ENCODE data around the gene PRKAB1.

DNA sequence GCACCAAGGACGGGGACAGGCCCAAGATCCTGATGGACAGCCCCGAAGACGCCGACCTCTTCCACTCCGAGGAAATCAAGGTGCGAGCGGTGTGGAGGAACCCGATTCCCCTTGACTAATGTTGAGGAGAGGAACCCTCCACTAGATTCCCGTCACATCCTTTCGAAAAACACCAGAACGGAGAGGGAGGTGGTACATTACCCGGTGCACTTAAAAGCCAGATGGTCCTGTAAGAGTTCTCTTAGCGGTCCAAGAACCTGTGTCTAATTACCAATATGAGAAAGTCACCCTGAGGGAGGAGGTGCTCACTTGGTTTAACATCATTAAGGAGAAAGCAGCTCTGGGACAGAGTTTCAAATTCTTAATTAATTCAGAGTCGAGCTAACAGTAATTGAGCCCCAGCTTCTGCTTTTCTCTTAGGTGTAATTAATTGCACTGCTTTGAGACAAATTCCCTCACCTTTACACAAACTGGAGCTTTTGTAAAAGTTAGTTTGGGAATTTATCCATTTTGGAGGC, 450 bp downstream of the PRKAB1 start:
- TF ChIP-seq CTCF (IDR thresholded peaks at IDR 0.05) (no peak), ZFX (IDR thresholded peaks at IDR 0.05; ENCODE audit: borderline replicate concordance) (no peak)

Data from 22Rv1 (cell line).